ENCODE results near the gene SCAMP2. TPM values are rescaled to one million over a fixed set of nuclear protein-coding genes. Genes with fewer than 3 reads are reported as not detected.

Gene SCAMP2
- total RNA-seq, 2 experiments from 2014 or later, result 57.8 to 58.9 TPM

DNA sequence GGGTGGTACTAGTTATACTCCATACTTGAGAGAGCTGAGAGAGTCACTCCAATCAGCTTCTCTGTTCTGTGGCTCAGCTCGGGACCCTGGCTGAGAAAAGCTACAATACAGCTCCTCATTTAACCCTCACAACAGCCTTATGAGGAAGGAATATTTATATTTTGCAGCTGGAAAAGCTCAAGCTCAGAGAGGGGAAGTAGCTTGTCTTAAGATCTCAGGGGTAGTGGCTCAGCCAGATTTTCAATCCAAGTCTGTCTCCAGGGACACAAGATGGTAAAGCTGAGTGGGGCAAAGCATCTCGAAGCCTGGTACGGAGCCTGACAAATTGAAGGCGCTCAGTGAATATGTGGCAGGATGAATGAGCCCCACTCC is 14.8 kb downstream of the SCAMP2 start:
- Mint-ChIP-seq H3K27me3 (no peaks in the 10 kb centered on the region), H3K36me3 (ENCODE audit: low read depth) (peaks cover 6% of the 10 kb centered on the region), H3K27ac (peak overlapping the region; percentile 84), H3K9me3 (no peaks in the 10 kb centered on the region), H3K4me3 (no peak overlapping the region), H3K4me1 (ENCODE audit: low read depth) (peaks cover 32% of the 10 kb centered on the region)
- DNase-seq (no peak), ATAC-seq (peak; percentile 34)
- TF ChIP-seq, protein P1, sequence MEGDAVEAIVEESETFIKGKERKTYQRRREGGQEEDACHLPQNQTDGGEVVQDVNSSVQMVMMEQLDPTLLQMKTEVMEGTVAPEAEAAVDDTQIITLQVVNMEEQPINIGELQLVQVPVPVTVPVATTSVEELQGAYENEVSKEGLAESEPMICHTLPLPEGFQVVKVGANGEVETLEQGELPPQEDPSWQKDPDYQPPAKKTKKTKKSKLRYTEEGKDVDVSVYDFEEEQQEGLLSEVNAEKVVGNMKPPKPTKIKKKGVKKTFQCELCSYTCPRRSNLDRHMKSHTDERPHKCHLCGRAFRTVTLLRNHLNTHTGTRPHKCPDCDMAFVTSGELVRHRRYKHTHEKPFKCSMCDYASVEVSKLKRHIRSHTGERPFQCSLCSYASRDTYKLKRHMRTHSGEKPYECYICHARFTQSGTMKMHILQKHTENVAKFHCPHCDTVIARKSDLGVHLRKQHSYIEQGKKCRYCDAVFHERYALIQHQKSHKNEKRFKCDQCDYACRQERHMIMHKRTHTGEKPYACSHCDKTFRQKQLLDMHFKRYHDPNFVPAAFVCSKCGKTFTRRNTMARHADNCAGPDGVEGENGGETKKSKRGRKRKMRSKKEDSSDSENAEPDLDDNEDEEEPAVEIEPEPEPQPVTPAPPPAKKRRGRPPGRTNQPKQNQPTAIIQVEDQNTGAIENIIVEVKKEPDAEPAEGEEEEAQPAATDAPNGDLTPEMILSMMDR (IDR thresholded peaks at IDR 0.05), result no peak
- POLR2A ChIA-PET, result interaction anchor here (1.2 to 1.9 kb wide), 5 partner anchors 11 to 80 kb away, joined by 3 to 9 read pairs (median 4); partner anchors contain the start of genes COX5A, MPI and SCAMP2
- CTCF ChIA-PET, result interaction anchor here (0.9 to 1.7 kb wide), 14 partner anchors 9 to 227 kb away, joined by 3 to 11 read pairs (median 4); partner anchors contain the start of gene ULK3
- intact Hi-C loops (cut with micrococcal nuclease), result no loop called here

DNA sequence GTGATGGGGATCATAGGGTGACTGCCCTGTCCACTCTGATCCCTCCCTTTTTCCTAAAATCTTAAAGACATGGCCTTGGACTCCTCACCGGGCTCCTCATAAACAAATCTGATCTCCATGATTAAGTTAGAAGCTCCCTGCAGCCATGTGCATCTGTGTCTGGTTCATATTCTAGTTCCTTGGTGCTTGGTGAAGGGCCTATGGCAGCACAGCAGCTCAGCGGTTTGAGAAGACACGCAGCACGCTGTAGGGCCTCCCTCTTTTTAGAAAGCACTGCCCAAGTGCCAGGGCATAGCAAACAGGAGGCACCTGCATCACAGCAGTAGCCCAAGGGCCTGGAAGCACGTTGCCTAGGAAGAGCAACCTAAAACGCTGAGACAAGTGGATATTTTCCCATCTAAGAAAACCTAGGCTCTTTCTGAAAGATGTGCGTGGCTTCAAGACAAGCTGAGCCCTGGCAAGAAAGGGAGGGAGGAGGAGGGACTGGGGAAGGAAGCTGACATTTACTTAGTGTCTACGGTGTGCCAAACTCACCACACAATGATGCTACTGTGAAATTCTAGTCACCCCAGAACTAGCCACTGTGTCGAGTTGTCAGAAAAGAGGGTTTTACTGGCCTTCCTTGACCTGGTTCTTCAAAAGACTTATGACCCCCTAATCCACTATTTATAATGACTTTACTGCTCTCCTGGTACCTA is 15.3 kb downstream of the SCAMP2 start:
- H3K4me3 Mint-ChIP-seq, result no peak overlapping the region
- ATAC-seq, result peak; percentile 91
- no peaks in the 10 kb centered on the region for H3K27me3 Mint-ChIP-seq
- CTCF ChIA-PET, result interaction anchor here (1.1 to 1.7 kb wide), 9 partner anchors 9 to 172 kb away, joined by 3 to 11 read pairs (median 5); partner anchors contain the start of gene ULK3
- intact Hi-C loops (cut with micrococcal nuclease), result no loop called here
- peaks cover 6% of the 10 kb centered on the region for H3K36me3 Mint-ChIP-seq (ENCODE audit: low read depth)
- peak; percentile 58 for DNase-seq
- POLR2A ChIA-PET, result interaction anchor here (1.2 to 1.9 kb wide), 5 partner anchors 12 to 80 kb away, joined by 3 to 9 read pairs (median 4); partner anchors contain the start of genes COX5A, MPI and SCAMP2
- no peaks in the 10 kb centered on the region for H3K9me3 Mint-ChIP-seq
- TF ChIP-seq, protein P1 (IDR thresholded peaks at IDR 0.05), result no peak
- peaks cover 32% of the 10 kb centered on the region for H3K4me1 Mint-ChIP-seq (ENCODE audit: low read depth)
- peak overlapping the region; percentile 84 for H3K27ac Mint-ChIP-seq

DNA sequence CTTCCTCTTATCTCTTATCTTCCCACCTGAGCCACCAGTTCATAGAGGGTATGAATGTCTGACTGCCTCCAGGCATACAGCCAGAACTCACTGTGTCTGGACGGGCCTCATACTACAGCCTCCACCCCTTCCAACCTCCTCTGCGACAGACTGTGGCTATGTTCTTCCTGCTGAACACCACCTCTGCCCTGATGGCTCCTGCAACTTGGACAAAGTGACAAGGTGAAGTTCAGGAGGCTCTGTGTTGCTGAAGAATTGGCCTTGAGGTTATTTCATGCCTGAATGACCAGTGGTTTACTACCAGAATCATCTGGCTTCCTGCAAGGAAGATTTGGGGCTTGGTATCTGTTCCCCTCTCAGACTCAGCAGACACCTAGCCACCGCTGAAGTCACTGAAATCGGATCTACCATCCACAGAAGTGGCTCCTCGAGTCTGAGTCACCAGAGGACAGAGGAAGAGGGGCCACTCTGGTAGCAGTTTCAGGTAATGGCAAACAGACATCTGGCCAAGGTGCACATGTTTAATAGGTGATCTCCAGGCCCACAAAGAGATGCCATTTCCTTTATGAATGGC is 16.0 kb downstream of the SCAMP2 start:
- no peak overlapping the region for H3K4me3 Mint-ChIP-seq
- POLR2A ChIA-PET, result interaction anchor here (1.4 to 1.9 kb wide), 3 partner anchors 12 to 81 kb away, joined by 4 to 9 read pairs (median 4); partner anchors contain the start of gene COX5A
- CTCF ChIA-PET, result interaction anchor here (1.2 to 4.2 kb wide), 3 partner anchors 12 to 44 kb away, joined by 3 to 14 read pairs (median 5); no protein-coding TSS in a partner anchor
- H3K9me3 Mint-ChIP-seq, result no peaks in the 10 kb centered on the region
- ATAC-seq (peak; percentile 31), DNase-seq (no peak)
- H3K36me3 Mint-ChIP-seq (ENCODE audit: low read depth), result peaks cover 7% of the 10 kb centered on the region
- peak overlapping the region; percentile 84 for H3K27ac Mint-ChIP-seq
- H3K27me3 Mint-ChIP-seq, result no peaks in the 10 kb centered on the region
- intact Hi-C loops (cut with micrococcal nuclease), result no loop called here
- H3K4me1 Mint-ChIP-seq (ENCODE audit: low read depth), result peaks cover 32% of the 10 kb centered on the region
- TF ChIP-seq, protein P1 (IDR thresholded peaks at IDR 0.05), result no peak

DNA sequence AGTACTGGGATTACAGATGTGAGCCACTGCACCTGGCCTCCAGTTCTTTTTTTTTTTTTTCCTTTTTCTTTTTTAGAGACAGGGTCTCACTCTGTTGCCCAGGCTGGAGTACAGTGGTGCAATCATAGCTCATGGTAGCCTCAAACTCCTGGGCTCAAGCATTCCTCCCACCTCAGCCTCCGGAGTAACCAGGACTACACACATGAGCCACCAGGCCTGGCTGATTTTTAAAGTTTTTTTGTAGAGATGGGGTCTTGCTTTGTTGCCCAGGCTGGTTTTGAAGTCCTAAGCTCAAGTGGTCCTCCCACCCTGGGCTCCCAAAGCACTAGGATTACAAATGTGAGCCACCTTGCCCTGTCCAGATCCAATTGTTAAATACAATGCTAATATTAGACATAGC is 16.6 kb downstream of the SCAMP2 start:
- Mint-ChIP-seq H3K9me3 (no peaks in the 10 kb centered on the region), H3K4me3 (no peak overlapping the region), H3K27ac (peak overlapping the region; percentile 84), H3K27me3 (no peaks in the 10 kb centered on the region), H3K4me1 (ENCODE audit: low read depth) (peaks cover 32% of the 10 kb centered on the region), H3K36me3 (ENCODE audit: low read depth) (peaks cover 10% of the 10 kb centered on the region)
- DNase-seq, result no peak
- intact Hi-C loops (cut with micrococcal nuclease), result no loop called here
- TF ChIP-seq, protein P1 (IDR thresholded peaks at IDR 0.05), result no peak
- POLR2A ChIA-PET, result interaction anchor here (0.7 to 1.9 kb wide), 3 partner anchors 9 to 13 kb away, joined by 3 to 5 read pairs (median 4); partner anchors contain the start of gene ULK3
- ATAC-seq, result no peak
- CTCF ChIA-PET, result interaction anchor here (4.2 kb wide), 1 partner anchor 45 kb away, joined by 14 read pairs; no protein-coding TSS in a partner anchor
